Measurements from ENCODE around the gene LCLAT1.

The LCLAT1 gene

GRCh38 chr2:30422444-30423040, 24.5 kb upstream of the LCLAT1 start:
- DNase-seq = peak; percentile 80

GRCh38 chr2:30424231-30424630, 22.8 kb upstream of the LCLAT1 start:
- DNase-seq = no peak

- peak; percentile 78 for DNase-seq
These were observed 21.7 kb upstream of the LCLAT1 start for GRCh38 chr2:30425326-30425725.

- DNase-seq = no peak
These were observed 19.3 kb upstream of the LCLAT1 start for GRCh38 chr2:30427606-30428347.

GRCh38 chr2:30428348-30428662, 18.7 kb upstream of the LCLAT1 start:
- DNase-seq = no peak

- DNase-seq = no peak
These were observed 18.1 kb upstream of the LCLAT1 start for GRCh38 chr2:30428827-30429461.

GRCh38 chr2:30433541-30434299, 13.3 kb upstream of the LCLAT1 start:
- DNase-seq = no peak

GRCh38 chr2:30434708-30435107, 12.3 kb upstream of the LCLAT1 start:
- DNase-seq = no peak

GRCh38 chr2:30436859-30437435, 10.1 kb upstream of the LCLAT1 start:
- no peak for DNase-seq

GRCh38 chr2:30437809-30438548, 9.1 kb upstream of the LCLAT1 start:
- no peak for DNase-seq

GRCh38 chr2:30439296-30439695, 7.8 kb upstream of the LCLAT1 start:
- DNase-seq = no peak

- DNase-seq = no peak
These were observed 7.2 kb upstream of the LCLAT1 start for GRCh38 chr2:30439879-30440278.

GRCh38 chr2:30441023-30441422, 6.0 kb upstream of the LCLAT1 start:
- no peak for DNase-seq

- DNase-seq = no peak
These were observed 4.0 kb upstream of the LCLAT1 start for GRCh38 chr2:30443081-30443480.

- DNase-seq = no peak
These were observed 2.8 kb upstream of the LCLAT1 start for GRCh38 chr2:30444273-30444672.

GRCh38 chr2:30445266-30445821, 1.7 kb upstream of the LCLAT1 start:
- DNase-seq = no peak

- DNase-seq = no peak
These were observed 371 bp upstream of the LCLAT1 start for GRCh38 chr2:30446602-30447148.

GRCh38 chr2:30448308-30448707, 1.3 kb downstream of the LCLAT1 start:
- no peak for DNase-seq

- DNase-seq = no peak
These were observed 1.8 kb downstream of the LCLAT1 start for GRCh38 chr2:30448866-30449265.

- DNase-seq = no peak
These were observed 3.0 kb downstream of the LCLAT1 start for GRCh38 chr2:30450025-30450424.

- no peak for DNase-seq
These were observed 6.5 kb downstream of the LCLAT1 start for GRCh38 chr2:30453498-30453897.

- peak; percentile 35 for DNase-seq
These were observed 7.5 kb downstream of the LCLAT1 start for GRCh38 chr2:30454571-30454970.
